Stimulated activated CD8-positive, alpha-beta memory T cell treated with anti-CD3 and anti-CD28 coated beads, Interleukin-4, amount 100 ng/mL, for 24 hours (primary cell): ENCODE data around the gene SMCR8.
"Not testable (repeated sequence)": the region's sequence is repeated elsewhere in the genome, so short reads cannot be mapped to it uniquely, and the experiment has no call there.

ENCODE experiments used
- DNase-seq: peaks from one replicate; pipeline ENCODE4 v3.0.0-alpha.2; 2020; ENCODE audit warnings: low read depth

SMCR8 gene

DNA sequence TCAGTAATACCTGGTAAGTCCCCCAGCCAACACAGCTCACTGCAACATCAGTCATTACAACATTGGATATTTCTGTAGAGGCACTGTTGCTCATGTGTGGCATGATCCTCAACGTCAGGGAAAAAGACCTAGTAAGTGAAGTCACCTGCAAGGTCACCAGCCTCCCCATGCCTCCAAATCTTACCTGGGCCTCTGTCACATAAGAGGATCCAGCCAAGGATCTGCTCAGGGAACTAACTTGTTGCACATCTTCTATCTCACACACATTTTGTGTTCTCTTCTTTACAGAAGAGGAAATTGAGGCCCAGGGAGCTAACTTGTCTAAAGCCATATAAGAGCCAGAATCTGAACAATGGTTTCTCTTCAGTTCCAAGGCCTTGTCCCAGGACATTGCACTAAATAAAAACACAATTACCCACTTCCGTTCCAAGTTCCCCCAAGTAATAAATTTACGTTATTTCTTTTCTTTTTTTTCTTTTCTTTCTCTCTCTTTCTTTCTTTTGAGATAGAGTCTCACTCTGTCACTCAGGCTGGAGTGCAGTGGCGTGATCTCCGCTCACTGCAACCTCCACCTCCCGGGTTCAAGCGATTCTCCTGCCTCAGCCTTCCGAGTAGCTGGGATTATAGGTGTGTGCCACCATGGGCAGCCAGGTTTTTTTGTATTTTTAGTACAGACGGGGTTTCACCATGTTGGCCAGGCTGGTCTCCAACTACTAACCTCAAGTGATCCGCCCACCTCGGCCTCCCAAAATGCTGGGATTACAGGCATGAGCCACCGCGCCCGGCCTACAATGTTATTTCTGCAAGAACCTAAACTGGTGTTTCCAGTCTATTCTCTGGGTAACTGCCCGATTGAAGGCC is 47.0 kb downstream of the SMCR8 start:
- DNase-seq: no peak

DNA sequence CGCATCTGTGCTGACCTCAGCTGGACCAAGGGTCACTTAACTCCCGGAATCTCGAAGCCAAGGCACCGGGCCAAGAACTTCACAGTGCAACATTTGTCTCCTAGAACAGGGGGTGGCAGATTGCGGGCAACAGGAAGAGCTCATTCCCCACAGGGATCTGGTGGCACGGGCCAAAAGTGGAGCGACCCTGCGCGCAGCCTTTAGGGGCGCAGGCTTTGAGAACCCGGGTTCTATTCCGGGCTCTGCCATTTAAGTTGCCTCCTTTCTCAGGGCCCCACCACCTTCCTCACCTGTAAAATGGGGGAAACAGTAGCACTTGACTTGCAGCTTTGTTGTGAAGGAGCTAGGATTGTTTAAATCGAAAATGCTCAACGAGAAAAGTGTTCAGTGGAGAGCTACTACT is 47.6 kb downstream of the SMCR8 start:
- DNase-seq: no peak

DNA sequence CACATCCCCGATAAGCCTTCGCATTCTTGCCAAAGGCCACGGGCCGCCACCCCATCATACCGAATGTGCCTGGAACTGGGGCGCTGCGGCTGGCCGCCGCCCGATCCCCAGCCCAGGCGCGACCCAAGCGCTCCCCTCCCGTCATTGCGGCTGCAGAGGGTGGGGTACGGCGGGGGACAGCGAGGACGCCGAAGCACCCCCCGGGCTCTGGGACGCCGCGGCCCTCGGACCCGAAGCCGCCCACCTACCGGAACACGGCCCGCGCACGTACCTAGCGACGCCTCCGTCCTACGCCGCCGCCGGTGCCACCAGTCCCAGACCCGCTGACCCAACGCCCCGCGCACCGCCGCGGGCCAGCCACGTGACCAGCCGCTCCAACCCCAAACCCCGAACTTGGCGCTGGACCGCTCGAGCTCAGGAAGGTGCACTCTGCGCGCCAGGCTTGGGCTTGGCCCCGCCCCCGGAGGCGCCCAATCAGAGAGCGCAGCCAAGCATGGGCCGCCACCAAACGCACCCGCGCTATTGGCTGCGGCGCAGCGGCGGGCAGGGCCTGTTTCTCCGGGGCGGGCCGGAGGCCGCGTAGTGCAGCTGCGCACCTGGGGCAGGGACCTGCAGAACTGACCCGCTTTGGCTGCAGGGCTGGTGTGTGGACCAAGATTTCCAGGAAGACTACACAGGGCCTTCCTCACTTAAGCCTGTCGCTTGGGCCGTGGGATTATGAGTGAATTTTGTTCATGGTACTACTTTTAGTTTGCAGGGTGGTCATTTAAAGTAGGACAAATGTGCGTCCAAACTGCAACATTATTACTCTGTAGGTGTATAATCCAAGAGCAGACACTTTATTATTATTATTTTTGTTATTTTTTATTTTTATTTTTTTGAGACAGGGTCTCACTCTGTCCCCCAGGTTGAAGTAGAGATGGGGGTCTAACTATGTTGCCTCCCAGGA is 48.3 kb downstream of the SMCR8 start, which contains the start of gene SHMT1:
Gene SHMT1 (minus strand): TSS at position 450 of the 949 bp plus-strand sequence. CDS start 7,569 bp downstream, outside the sequence.
- peak; percentile 90 for DNase-seq

GRCh38 chr17:18364166-18364565 is 49.1 kb downstream of the SMCR8 start:
- DNase-seq: no peak

- no peak for DNase-seq
Measured at GRCh38 chr17:18368946-18369345, 53.9 kb downstream of the SMCR8 start.

DNA sequence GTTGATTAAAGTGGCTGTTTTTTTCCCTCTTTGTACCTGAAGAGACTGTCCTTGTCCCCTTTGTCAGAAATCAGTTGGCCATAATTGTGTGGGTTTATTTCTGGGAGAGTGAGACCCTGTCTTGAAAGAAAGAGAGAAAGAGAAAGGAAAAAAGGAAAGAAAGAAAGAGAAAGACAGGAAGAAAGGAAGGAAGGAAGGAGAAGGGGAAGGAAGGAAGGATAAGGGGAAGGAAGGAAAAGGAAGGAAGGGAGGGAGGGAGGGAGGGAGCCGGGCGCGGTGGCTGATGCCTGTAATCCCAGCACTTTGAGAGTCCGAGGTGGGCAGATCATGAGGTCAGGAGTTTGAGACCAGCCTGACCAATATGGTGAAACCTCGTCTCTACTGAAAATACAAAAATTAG is 55.7 kb downstream of the SMCR8 start:
- DNase-seq: no peak

- DNase-seq: no peak
Measured at GRCh38 chr17:18371455-18371854, 56.4 kb downstream of the SMCR8 start.

GRCh38 chr17:18373181-18373580 is 58.1 kb downstream of the SMCR8 start:
- not testable (repeated sequence) for DNase-seq

DNA sequence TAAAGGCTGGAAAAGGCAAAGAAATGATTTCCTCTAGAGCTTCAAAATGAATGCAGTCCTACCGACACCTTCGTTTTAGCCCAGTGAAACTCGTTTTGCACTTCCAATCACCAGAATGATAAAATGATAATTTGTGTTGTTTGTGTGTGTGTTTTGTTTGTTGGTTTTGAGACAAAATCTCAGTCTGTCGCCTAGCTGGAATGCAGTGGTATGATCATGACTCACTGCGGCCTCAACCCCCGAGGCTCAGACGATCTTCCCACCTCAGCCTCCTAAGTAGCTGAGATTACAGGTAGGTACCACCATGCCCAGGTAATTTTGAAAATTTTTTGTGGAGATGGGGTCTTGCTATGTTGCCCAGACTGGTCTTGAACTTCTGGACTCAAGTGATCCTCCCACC is 59.1 kb downstream of the SMCR8 start:
- no peak for DNase-seq
